GM18507 (cell line): ENCODE results near the gene MTCL3.
A peak's percentile ranks its signal among the peaks of the same experiment; 100 is the strongest.

Source experiments
- DNase-seq: peaks from one replicate; pipeline ENCODE4 v3.0.0; 2011; ENCODE audit warnings: low read depth; ENCODE audit not compliant: insufficient read length; ENCODE audit errors: extremely low spot score
- FAIRE-seq: peaks from 2 replicates; lab custom pipeline; 2011; peaks lifted over from hg19 to GRCh38; lab: Jason Lieb, UNC

The MTCL3 gene

GRCh38 chr6:127518710-127519468 is at the start of gene MTCL3:
TSS of gene MTCL3 (minus strand) at chr6:127519335.
- FAIRE-seq, result no peak
- DNase-seq, result no peak

- FAIRE-seq (no peak), DNase-seq (no peak)
Measured at GRCh38 chr6:127567476-127567875, 48.3 kb upstream of the MTCL3 start.

GRCh38 chr6:127566651-127567050 is 47.5 kb upstream of the MTCL3 start:
- FAIRE-seq (no peak), DNase-seq (no peak)

- DNase-seq (no peak), FAIRE-seq (no peak)
Measured at GRCh38 chr6:127566119-127566518, 47.0 kb upstream of the MTCL3 start.

GRCh38 chr6:127564761-127565160 is 45.6 kb upstream of the MTCL3 start:
- FAIRE-seq, result no peak
- DNase-seq, result no peak

GRCh38 chr6:127561660-127562059 is 42.5 kb upstream of the MTCL3 start:
- no peak for FAIRE-seq
- no peak for DNase-seq

GRCh38 chr6:127554435-127555006 is 35.4 kb upstream of the MTCL3 start:
- peak; percentile 46 for FAIRE-seq
- DNase-seq, result no peak

GRCh38 chr6:127550403-127550802 is 31.3 kb upstream of the MTCL3 start:
- FAIRE-seq, result no peak

GRCh38 chr6:127547904-127548649 is 28.9 kb upstream of the MTCL3 start:
- no peak for FAIRE-seq
- DNase-seq, result no peak

More at GRCh38 chr6:127550403-127550802, 31.3 kb upstream of the MTCL3 start:
- DNase-seq, result no peak

- DNase-seq (no peak), FAIRE-seq (no peak)
Measured at GRCh38 chr6:127547215-127547614, 28.1 kb upstream of the MTCL3 start.

- no peak for DNase-seq
- no peak for FAIRE-seq
Measured at GRCh38 chr6:127539272-127539671, 20.1 kb upstream of the MTCL3 start.

- no peak for FAIRE-seq
Measured at GRCh38 chr6:127538750-127539264, 19.7 kb upstream of the MTCL3 start.

GRCh38 chr6:127533736-127534135 is 14.6 kb upstream of the MTCL3 start:
- no peak for DNase-seq
- no peak for FAIRE-seq

More at GRCh38 chr6:127538750-127539264, 19.7 kb upstream of the MTCL3 start:
- no peak for DNase-seq

GRCh38 chr6:127533011-127533410 is 13.9 kb upstream of the MTCL3 start:
- FAIRE-seq (no peak), DNase-seq (no peak)

- DNase-seq (no peak), FAIRE-seq (no peak)
Measured at GRCh38 chr6:127522714-127523113, 3.6 kb upstream of the MTCL3 start.

GRCh38 chr6:127520066-127520465 is 931 bp upstream of the MTCL3 start:
- FAIRE-seq (no peak), DNase-seq (no peak)

GRCh38 chr6:127519469-127519785 is 292 bp upstream of the MTCL3 start:
- DNase-seq (no peak), FAIRE-seq (no peak)

- FAIRE-seq (no peak), DNase-seq (no peak)
Measured at GRCh38 chr6:127518191-127518709, 885 bp downstream of the MTCL3 start.

- DNase-seq (no peak), FAIRE-seq (no peak)
Measured at GRCh38 chr6:127517693-127518092, 1.4 kb downstream of the MTCL3 start.

- DNase-seq, result peak; percentile 20
- peak; percentile 67 for FAIRE-seq
Measured at GRCh38 chr6:127516662-127517273, 2.4 kb downstream of the MTCL3 start.
